Subcutaneous adipose tissue (tissue), 4 donors: ENCODE results near the gene PARD3. TPM values are rescaled to one million over a fixed set of nuclear protein-coding genes. Genes with fewer than 3 reads are reported as not detected.

Experiments used
- total RNA-seq, 4 donors: library from RNA; depleted of rRNA; stranded (reverse); fragments of >200 nt; gene quantifications; one replicate each; pipeline ENCODE4 v1.1.0, GENCODE V29; 2016
- TF ChIP-seq, protein P1 (sequence below): fragments of 450-650 bp; IDR thresholded peaks from one replicate; pipeline ENCODE4 v1.5.1; 2016; ENCODE audit warnings: low read depth, mild to moderate bottlenecking, control low read depth, antibody characterized with exemption, moderate library complexity

Gene PARD3
- total RNA-seq, 4 donors from 2014 or later = 39.4 to 70.3 (median 45.0) TPM

DNA sequence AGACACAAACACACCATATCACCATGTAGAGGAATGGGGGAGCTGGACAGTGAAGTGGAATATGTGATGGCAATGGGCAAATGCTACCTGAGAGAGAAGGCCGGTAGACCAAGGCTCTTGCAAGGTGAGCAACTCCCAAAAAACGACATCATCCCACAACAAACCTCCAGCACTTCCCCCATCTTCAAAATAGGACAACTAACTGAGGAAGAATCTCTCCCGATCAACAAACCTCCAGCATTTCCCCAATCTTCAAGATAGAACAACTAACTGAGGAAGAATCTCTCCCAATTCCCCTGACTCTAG is 387.2 kb downstream of the PARD3 start:
- TF ChIP-seq, protein P1, sequence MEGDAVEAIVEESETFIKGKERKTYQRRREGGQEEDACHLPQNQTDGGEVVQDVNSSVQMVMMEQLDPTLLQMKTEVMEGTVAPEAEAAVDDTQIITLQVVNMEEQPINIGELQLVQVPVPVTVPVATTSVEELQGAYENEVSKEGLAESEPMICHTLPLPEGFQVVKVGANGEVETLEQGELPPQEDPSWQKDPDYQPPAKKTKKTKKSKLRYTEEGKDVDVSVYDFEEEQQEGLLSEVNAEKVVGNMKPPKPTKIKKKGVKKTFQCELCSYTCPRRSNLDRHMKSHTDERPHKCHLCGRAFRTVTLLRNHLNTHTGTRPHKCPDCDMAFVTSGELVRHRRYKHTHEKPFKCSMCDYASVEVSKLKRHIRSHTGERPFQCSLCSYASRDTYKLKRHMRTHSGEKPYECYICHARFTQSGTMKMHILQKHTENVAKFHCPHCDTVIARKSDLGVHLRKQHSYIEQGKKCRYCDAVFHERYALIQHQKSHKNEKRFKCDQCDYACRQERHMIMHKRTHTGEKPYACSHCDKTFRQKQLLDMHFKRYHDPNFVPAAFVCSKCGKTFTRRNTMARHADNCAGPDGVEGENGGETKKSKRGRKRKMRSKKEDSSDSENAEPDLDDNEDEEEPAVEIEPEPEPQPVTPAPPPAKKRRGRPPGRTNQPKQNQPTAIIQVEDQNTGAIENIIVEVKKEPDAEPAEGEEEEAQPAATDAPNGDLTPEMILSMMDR = no peak

DNA sequence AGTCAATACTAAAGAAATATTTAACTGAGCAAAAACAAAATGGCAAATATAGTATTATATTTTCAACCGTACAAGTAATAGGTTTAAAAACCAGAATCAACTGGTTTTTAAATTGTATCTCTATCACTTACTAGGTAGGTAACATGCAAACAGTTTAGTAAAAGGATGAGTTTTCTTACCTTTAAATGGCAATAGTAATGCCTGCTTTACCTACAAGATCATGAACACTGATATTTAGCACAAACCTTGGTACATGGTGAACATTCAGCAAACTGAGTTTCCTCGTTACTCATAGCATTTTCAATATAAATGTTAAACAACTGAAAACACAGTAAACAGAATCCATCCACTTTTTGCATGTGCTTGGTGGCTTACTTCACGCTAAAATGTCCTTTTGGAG is 389.1 kb downstream of the PARD3 start:
- TF ChIP-seq, protein P1 = no peak

DNA sequence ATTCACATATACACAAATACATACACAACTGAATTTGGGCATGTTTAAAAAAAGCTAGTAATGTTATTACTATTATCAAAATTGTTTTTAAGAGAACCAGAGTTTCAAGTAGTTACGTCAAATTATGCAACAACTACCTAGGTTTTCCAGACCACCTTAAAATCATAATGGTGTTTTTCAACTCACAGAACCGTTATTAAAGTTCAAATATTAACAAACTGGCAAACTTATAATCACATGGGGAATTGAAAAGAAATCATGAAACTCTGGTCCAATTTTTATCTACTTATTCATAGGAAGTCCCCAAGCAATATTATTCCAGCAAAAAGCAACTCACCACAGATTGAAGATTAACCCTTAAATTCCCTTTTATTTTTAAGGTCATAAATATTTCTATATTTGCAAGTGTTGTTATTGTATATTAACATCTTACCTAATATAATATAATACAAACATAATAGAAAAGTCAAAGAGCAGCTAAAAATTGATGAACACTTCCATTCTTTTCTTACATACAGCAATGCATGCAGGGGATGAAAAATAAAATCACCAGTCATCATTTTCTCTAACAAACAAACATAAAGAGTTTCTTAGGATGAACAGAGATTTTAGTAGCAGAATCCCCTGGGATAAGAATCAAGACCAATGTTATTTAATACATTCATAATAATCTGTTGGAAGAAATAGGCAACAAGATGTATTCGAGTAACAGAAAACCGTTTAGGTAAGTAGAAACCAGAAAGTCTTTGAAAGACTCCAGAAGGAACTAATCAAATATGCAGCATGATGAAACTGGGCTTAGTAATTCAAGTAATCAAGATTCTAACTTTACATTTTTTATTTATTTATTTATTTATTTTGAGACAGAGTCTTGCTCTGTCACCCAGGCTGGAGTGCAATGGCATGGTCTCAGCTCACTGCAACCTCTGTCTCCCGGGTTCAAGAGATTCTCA is 391.1 kb downstream of the PARD3 start:
- TF ChIP-seq, protein P1 = no peak

DNA sequence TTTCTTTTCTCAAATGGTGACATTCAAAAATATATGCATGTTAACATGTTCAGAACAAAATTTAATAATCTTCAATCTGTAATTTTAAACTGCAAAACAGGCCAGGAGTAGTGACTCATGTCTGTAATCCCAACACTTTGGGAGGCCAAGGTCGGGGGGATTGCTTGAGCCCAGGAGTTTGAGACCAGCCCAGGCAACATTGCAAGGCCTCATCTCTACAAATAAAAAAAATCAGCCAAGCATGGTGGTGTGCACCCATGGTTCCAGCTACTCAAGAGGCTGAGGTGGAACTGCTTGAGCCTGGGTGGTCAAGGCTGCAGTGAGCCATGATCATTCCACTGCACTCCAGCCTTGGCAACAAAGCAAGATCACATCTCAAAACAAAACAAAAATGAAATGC is 394.3 kb downstream of the PARD3 start:
- TF ChIP-seq, protein P1 = no peak

DNA sequence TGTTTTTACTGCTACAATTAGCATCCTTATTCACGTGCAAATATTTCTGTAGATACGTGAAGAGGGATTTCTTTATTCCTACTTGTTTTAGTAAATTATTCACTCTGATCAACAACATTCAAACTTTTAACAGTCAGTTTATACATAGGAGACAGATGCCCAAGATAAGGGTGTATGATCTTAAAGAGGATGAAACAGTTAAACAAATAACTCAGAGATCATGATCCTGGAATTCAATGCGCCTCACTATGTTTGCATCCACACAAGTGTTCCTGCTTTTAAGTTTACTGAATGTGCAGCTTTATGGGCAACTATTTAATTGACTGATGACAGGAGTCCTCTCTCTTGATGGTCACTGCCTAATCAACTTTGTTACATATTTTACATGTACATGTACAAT is 394.8 kb downstream of the PARD3 start:
- TF ChIP-seq, protein P1 = no peak

DNA sequence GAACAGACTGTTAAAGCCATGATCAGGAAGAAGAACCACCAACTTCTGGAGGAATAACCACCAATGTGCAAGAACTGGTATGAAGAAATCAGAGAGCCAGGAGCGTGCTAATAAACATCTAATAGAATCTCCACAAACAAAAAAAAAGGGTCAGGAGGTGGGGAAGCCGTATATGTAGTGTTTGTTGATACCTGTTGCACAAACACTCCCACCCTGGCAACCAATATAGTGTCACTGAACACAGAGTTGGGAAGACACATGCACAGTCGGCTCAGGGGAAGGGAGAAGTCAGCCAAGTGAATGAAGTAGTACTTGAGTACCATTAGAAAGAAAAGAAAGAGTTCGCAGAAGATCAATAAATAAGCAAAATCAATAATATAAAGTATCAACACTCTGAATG is 400.1 kb downstream of the PARD3 start:
- TF ChIP-seq, protein P1 = no peak

DNA sequence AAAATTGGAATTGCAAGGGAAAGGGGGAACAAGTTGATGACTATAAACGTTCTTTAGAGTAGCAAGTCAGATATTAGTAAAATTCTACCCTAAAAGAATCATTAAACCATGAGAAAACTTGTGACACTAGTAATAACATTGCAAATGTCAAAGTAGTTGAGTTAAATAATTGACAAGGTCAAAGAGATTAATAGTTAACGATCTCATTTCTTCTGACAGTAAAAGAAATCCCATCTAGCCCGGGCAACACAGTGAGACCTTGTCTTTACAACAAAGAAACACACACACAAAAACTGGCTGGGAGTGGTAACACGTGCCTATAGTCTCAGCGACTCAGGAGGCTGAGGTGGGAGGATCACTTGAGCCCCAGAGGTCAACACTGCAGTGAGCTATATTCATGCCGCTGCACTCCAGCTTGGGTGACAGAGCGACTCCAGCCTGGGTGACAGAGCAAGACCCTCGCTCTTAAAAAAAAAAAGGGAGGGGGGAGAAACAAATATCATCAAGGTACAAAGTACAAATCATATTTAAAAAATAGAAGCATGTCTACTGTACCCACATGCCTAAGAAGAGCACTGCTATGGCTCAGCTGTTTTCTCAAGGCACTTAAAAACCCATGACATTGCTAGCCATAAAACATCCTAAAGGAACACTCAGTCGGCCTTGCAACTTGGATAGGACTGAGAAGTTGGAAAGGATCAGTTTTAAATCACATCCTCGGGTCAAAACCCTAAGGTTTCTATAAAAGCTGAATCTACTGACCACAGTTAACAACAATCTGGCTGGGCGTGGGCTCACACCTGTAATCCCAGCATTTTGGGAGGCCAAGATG is 401.1 kb downstream of the PARD3 start:
- TF ChIP-seq, protein P1 = no peak
